RCC 7860 (cell line): ENCODE measurements around the gene F2RL2.
"Not testable (repeated sequence)": the region's sequence is repeated elsewhere in the genome, so short reads cannot be mapped to it uniquely, and the experiment has no call there.

Experiments used
- DNase-seq: peaks from one replicate; pipeline ENCODE4 v3.0.0-alpha.2; 2015; ENCODE audit warnings: low spot score
- FAIRE-seq: peaks from 2 replicates; lab custom pipeline; 2012; peaks lifted over from hg19 to GRCh38; lab: Jason Lieb, UNC

F2RL2 gene

DNA sequence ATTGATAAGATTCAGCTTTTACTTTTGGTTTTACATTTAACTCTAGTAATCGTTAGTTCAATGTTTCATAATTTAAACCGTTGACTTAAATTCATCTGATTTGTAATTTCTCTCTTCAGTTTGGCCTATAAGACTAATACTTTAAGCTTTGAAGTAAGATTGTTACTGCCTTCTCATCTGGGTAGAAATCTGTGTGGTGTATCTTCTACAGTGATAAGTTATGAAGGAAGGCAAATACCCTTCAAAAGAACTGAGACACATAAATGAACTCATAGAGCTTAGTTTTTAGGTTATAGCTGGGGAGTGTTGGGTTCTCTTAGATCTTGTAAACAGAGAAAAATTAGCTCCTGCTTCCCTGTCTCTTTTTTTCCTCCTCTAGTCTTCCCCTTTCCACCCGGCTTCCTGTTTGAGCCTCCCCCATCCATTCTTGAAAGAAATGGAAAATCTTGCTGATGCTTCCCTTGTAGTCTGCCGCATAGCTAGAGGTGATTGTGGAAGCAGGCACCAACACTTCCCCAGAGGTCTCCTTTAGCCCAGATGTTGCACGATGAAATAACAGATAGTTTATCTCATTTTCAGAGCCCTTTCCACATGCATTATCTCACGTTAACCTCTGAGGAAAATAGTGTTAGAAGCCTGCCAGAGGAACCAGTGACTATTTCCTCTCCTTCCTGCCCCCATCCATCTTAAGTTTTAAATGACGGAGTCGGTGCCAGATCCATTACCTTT lies 2.0 kb upstream of the F2RL2 start:
- FAIRE-seq (no peak), DNase-seq (no peak)

DNA sequence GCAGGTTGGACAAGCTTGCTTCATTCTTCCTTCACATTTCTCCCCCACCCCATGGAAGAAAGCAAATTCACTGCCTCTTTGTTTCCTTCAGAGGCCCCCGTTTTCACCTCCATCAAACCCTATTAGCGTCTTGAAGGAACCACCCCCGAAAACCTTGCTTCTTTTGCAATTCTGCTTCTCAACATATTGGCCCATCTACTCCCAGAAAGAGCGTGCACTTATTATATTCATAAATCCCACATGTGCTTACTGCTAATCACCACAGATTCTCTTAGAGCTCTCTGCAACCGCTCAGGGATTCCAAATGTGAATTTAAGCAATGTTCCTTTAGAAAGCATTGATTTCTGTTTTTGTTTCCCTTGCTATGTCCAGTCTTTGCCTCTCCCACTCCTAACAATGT lies 1.1 kb downstream of the F2RL2 start:
- DNase-seq: no peak
- FAIRE-seq: no peak

DNA sequence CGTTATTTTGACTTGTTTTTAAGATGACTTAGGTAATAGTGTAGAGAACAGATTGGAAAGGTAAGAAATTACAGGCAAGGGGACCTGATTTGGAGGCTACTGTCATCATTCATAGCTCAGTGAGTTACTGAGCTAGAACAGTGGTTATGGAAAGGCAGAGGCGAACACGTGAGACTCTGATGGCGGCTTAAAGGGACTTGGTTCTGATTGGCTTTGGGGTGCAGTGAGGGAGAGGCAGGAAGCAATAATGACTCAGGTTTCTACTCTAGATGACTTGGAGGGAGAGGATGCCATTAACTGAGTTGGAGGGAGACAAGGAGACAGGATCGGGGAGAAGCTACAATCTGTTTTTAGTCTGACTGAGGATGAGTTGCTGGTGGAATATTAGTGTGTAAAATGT lies 3.0 kb downstream of the F2RL2 start:
- DNase-seq (no peak), FAIRE-seq (no peak)

DNA sequence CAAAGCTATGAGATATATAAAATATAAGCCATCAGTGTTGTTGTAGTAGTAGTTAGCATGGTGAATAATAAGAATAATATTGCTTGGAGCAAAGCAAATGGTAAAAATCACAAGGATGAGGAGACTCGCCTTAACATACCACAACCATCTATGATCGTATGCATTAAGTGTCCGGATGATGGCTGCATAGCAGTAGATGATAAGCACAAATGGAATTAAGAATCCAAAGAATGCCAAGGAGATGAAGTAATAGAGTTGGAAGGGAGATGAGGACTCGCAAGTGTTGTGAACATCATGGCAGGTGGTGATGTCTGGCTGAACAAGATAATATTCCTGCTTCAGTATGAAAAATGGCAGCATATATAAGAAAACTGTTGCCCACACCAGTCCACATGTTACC lies 5.5 kb downstream of the F2RL2 start:
- FAIRE-seq: no peak
- DNase-seq: peak; percentile 6

DNA sequence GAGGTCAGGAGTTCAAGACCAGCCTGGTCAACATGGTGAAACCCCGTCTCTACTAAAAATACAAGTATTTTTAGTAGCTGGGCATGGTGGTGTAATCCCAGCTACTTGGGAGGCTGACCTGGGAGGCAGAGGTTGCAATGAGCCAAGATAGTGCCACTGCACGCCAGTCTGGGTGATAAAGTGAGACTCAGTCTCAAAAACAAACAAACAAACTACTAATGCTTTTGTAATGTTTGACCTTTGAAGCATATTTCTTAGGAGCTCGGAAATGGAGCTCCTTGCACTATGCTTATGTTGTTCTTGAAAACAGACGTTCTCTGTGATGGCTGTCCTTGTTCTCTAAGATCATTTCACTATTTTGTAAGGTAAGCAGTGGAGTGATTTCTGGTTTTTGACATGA lies 6.0 kb downstream of the F2RL2 start:
- no peak for FAIRE-seq
- no peak for DNase-seq

DNA sequence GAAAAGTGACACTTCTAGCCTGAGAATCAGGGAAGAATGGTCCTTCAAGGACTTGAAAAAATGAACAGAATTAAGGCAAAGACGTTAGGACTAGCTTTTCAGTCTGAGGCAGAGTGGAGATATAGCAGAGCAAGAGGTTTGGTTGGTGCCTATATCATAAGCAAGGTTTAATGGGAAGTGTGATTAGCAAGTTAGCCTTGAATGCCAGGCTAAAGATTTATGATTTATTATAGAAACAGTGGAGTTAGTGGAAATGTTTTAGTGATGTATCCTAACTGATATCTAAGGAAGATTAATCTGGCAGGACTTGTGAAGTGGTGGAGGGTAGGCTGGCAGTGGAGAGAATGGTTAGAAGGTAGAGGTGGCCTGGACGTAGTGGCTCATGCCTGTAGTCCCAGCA lies 7.0 kb downstream of the F2RL2 start:
- FAIRE-seq (no peak), DNase-seq (no peak)

DNA sequence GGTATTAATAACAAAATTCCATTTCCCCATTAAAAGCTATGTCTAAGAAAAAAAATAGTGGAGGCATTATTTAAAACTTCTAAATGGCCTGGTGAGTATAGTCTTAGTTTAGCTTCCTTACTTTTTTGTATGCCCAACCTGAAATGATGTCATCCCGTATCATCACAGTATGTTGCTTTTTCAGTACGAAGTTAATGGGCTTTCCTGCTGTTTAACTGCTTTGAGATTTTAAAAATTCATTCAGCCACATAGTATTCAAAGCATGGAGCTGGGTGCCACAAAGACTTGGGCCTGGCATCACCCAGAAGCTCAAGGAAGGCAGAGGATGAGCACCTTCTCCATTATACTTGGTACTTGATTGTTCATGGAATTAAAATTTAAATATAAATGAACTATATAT lies 7.4 kb downstream of the F2RL2 start:
- FAIRE-seq (no peak), DNase-seq (peak; percentile 11)

DNA sequence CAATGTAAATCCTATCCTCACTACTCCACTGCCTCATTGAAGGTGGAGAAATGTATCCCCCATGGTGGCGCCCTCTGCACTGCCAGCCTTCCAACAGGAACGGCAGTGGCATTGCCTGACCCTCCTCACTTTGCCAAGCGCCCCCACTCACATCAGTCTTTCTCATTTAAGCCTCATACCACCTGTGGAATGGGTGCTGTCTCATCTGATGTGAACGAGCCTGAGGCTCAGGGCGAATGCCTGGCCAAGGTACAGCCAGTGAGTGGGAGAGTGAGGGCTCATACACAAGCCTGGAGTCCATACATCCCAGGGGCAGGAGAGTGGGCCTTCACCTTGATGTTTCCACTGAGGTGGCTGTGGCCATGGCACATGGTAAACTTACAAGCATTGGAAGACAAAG lies 10.3 kb downstream of the F2RL2 start:
- no peak for FAIRE-seq
- DNase-seq: no peak

DNA sequence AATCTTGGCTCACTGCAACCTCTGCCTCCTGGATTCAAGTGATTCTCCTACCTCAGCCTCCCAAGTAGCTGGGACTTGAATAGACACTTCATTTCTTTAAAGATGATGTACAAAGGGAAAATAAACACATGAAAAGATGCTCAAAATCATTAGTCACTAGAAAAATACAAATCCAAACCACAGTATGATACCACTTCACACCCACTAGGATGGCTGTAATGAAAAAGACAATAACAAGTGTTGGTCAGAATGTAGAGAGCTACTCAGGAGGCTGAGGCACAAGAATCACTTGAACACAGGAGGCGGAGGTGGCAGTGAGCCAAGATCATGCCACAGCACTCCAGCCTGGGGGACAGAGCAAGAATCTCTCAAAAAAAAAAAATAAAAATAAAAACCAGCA lies 13.0 kb downstream of the F2RL2 start:
- FAIRE-seq: no peak
- DNase-seq: no peak

DNA sequence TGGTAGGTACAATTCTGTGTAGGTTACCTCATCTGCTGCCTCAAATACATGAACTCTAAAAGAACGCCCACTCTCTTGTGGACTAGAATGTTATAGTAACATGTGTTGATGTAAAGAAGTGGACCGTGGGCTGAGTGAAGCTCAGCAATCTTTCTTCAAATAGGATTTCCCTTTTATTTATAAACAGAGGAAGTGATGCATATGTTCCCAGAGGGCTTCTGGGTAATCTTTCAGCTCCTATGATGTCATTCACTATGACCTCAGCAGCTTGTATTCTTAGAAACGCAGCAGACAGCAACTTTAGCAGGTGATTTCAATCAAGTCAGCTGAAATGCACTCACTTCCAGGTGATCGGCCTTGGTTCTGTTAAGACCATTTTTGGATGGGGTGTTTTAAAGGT lies 14.4 kb downstream of the F2RL2 start:
- no peak for FAIRE-seq
- DNase-seq: no peak

DNA sequence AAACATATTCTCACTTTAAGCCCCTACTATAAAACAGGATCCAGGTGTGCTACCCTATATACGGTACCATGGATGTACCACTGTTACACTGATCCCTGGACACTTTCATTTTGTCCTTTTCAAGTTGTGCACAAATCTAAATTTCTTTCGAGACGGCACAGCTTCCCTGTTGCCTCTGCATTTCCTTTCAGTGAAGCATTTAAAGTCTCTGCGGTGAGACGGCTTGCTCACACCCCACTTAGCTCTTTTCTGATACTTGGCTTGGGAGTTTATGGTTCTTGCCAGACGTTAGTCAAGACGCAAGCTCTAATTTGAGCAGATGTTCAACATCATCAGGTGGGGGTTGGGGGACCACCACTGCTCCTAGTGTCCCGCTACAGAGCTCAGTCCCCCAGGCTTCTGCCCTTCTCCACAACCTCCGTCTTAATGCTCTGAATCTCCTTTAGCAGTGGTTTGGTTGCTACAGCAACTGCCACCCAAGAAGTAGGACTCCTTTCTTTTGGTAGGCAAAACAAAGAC lies 15.8 kb downstream of the F2RL2 start:
- FAIRE-seq (no peak), DNase-seq (no peak)

DNA sequence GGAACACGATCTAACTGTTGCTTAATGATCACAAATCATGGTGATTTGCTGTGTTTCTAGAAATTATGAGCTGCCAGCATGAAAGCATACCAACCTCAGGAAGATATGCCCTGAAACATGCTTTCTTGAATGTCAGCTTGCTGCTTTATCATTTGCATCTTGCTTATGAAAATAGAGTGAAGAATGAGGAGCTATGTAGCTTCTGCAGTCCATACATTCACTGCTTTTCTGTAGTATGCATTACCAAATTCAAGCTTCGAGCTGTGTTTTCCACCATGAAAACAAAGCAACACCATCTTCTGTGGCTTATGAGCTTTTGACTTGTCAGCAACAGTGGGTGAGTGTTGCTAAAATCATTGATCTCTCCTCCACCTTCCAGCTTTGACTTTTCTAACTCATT lies 16.5 kb downstream of the F2RL2 start:
- DNase-seq (no peak), FAIRE-seq (no peak)

DNA sequence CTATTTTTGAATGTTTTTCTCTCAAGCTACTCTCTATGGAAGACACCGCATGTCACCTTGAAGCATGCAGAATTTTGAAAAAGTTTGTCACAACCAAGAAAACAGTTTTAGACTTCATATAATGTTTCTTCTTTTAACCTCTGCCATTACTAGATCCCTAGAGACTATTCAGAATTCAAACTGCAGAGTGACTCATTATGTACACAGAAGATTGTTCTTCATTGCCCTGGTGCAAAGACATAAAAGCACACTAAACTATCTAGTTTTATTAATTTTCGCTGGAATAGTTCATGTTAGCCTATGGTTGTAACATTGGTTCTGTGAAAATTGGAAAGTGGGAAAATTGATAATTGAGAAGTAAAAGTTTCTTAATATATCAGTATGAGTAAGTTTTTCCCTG lies 18.4 kb downstream of the F2RL2 start:
- FAIRE-seq (no peak), DNase-seq (no peak)

DNA sequence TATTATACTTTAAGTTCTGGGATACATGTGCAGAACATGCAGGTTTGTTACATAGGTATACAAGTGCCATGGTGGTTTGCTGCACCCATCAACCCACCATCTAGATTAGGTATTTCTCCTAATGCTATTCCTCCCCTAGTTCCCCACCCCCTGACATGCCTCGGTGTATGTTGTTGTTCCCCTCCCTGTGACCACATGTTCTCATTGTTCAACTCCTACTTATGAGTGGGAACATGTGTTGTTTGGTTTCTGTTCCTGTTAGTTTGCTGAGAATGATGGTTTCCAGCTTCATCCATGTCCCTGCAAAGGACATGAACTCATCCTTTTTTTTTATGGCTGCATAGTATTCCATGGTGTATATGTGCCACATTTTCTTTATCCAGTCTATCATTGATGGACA lies 19.2 kb downstream of the F2RL2 start:
- not testable (repeated sequence) for FAIRE-seq, DNase-seq

DNA sequence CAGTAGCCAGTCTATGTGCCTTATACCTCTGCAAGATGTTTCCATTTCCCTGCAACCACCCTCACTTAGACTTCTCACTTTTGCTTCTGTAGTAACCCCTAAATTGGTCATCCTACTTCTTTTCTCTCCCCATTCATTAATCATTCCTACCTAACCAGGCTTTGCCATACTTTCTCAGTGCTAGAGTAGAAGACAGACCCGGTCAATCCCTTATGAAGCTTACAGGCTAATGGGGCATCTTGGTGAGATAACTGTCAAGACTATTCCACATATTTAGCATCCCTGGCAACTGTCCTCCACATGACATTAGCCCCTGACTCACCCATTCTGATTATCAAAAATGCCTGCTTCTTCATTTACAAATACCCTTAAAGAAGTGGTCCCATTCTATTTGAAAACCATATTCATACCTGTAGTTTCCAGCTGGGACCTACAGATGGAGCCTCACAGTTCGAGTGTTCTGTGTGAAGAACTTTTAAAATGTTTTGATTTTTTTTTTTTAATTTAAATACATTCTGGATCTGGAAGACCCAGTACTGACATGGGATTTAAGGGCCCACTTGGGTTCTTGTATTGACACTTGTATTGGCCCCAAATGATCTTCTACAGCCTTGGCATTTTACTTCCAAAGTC lies 21.0 kb downstream of the F2RL2 start:
- FAIRE-seq: no peak
- DNase-seq: no peak

DNA sequence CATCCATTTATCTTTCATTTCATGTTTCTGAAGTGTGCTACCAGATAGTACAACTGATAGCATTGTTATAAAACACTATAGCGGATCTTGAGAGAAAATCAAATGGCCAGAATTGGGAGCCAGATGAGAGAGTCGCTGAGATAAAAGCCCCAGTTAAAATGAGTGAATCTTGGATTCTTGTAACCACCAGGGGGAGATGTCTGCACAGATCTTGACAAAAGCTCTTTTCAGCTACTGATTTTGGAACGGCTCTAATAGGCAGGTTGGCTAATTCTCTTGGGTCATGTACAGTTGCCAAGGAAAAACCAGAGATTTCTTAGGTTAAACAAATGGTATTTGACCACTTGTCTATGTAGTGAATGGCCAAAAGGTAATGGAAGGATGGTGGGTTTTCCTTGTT lies 21.7 kb downstream of the F2RL2 start:
- DNase-seq (peak; percentile 22), FAIRE-seq (no peak)

DNA sequence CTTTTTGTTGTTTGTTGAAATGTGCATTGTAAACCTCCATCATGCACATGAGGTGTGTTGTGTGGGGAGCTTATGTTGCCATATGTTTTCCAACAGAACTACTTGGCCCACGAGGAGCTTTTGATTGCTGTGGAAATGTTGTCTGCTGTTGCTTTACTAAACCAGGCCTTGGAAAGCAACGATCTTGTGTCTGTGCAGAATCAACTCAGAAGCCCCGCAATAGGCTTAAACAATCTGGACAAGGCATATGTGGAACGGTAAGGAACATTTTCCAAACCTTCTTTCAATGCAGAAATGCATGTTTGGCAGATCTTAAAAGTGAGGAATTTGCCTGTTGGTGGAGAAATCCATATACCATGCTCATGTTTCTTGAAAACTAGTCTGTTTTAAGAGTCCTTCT lies 22.5 kb downstream of the F2RL2 start:
- FAIRE-seq (no peak), DNase-seq (no peak)

DNA sequence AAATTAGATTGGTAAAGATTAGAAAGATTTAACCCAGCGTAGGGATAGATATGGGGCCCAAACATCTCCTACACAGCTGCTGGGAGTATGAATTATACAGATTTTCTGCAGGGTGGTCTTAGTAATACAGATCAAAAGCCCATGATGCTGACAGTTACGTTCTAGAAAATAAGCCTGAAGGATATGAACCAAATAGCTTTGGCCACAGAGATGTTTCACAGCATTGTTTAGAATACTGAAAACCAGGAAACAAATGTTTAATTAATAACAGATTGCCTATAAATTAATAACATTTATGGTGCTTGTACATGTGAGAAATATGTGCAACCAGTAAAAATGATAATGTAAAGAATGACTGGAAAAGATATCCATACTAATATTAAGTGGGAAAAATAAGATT lies 24.7 kb downstream of the F2RL2 start:
- FAIRE-seq: no peak
- DNase-seq: no peak

DNA sequence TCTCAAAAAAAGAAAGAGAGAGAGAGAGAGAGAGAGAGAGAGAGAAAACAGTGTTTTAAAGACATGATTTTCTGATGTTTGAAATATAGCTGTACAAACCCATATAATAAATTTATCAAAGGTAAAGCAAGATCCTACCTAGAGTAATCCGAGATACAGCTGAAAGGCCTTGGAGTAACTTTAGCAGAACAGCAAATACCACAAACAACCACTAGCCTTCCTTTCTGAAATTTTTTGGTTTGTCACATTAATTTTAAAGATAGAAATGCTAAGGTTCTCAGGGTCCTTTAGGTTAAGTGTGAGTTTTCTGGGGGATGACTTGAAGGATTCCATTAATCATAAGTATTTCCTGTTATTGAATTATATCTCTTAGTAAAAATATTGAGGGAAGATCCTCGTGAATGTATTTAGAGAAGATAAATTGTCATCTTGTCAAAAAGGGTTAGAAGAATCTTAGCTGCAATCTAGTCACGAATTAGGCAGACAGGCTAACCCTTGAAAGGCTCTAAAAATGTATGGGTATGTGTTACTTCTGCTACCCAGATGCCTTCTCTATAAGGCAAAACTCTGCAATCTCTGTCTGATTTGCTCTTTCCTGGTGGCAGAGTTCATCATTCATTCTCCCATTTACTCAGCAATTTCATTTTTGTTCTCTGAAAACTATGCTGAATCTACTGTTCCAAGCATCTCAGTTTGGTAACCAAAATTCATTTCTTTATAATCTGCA lies 27.3 kb downstream of the F2RL2 start:
- FAIRE-seq: no peak
- DNase-seq: no peak

DNA sequence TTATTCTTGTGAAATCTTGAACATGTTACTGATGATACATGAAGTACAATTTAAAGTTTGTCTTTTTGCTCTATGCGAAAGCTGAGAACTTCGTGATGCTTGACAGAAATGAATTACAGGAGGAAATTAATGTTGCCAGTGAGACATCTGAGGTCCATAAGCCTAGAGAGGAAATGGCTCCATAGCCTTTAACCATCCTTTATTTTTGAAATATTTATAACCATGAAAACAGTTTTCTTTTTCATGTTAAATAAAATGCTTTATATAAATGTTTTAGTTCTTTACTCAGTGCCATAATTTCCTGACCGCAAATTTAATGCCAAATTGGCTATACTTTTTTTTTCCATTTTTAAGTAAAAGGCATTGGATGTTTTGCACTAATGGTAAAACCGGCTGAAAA lies 29.1 kb downstream of the F2RL2 start:
- DNase-seq (no peak), FAIRE-seq (no peak)

DNA sequence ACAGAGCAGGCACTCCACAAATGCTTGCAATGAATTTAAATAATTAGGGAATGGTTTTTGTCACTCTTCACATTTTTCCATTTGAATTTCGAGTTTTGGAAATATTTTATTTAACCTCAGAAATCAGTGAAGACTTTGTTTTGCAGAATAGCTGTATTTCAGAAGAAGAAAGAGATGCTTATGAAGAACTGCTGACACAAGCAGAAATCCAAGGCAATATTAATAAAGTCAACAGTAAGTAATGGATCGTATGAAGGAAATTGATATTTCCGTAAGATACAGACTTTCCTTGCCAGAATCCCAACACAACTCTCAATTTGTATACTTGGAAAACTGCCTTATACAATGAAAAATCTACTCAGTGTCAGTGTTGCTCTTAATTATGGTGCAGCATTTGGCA lies 30.5 kb downstream of the F2RL2 start:
- no peak for FAIRE-seq
- DNase-seq: no peak

DNA sequence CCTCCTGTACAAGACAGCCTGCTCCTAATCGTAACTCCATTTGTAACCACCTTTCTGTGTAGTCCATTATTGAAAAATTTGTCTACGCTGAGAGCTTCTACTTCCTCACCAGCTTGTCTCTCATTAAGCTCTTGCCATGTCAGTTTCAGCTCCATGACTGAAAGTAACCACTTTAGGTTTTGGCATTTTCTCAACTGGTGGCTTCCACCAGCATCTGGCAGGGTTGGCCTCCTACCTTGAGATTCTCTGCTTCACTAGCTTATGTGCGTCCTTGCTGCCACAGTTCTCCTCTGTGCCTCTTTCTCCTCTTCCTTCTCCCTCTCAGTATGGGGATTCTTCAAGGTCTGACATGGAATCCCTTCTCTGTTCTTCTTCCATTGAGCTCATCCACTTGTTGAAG lies 31.8 kb downstream of the F2RL2 start:
- DNase-seq: no peak
- no peak for FAIRE-seq
